K562 treated with DMSO at 1 percent for 12 hours (cell line): Measurements from ENCODE around the gene KRT13. TPM values are rescaled to one million over a fixed set of nuclear protein-coding genes. Genes with fewer than 3 reads are reported as not detected.

ENCODE experiments used
- total RNA-seq: library from RNA; unstranded; fragments of 300-600 nt; gene quantifications from 2 replicates; pipeline ENCODE4 v1.2.3, GENCODE V29; 2022; ENCODE audit not compliant: insufficient read depth

Gene KRT13
- not detected in 2 replicates for total RNA-seq

GRCh38 chr17:41505007-41505808 is at the start of gene KRT13:
TSS of gene KRT13 (minus strand) at chr17:41505612. CDS start at chr17:41505550, 62 bp downstream.

DNA sequence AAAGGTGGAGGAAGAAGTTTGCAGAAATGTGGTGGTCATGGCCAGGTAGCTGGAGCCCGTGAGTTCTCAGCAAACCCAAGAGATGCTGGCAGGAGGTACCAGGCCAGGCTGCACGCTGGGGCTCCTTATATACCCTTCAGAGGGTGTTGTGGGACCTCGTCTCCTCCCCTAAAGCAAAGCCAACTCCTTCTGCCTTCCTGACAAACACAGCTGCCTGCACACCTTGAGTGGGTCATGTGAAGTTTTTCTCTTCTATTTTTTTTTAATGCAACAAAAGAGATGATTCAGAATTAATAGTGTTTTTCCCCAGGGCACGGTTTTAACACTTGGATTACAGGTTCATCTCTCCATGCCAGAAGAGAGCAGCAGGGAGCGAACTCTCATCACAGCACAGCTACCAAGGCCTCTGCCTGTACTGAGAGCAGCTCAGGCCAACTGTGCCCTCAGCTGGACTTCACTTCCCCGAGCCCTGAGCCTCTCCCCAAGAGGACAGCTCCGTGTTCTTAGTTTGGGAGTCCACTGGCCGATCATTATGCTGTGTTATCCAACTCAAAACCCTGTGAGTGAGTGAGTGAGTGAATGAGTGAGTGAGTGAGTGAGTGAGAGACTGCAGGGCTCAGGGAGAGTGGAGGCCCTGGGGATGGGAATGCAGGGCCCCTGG is 13.5 kb upstream of the KRT13 start, which contains the start of gene KRT15:
Gene KRT15, minus strand, starts transcription at position 102 of the 661 bp plus-strand sequence. Its CDS starts 63 bp downstream, at position 39.

DNA sequence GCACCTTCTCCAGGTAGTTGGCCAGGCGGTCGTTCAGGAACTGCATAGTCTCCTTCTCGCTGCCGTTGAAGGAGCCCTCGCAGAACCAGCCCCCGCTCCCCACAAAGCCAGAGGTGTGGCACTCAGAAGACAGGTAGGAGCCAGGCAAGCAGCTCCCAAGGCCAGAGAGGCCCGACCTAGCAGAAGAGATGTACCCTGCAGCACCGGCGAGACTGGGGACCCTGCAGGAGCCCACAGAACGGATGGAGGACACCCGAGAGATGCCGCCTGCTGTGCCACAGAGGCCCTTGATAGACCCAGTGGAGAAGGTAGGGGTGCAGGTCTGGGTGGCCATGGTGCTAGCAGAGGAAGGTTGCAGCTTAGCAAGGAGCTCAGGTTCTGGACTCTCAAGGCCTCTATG is 15.9 kb downstream of the KRT13 start, which contains the start of gene KRT36:
Gene KRT36, minus strand, starts transcription at position 380 of the 400 bp plus-strand sequence. Its CDS starts 46 bp downstream, at position 334.

GRCh38 chr17:41481036-41481435 is 24.4 kb downstream of the KRT13 start, which contains the start of gene KRT35:
TSS of gene KRT35 (minus strand) at chr17:41481151. CDS start at chr17:41481097, 54 bp downstream.

GRCh38 chr17:41466988-41467387 is 38.4 kb downstream of the KRT13 start, which contains the start of gene KRT32:
TSS of gene KRT32 (minus strand) at chr17:41467386. CDS start at chr17:41467325, 61 bp downstream.

Other genes starting within 250 kb of the KRT13 start
- not detected in 2 replicates for gene KRTAP9-6, start 240.2 kb downstream of the KRT13 start, total RNA-seq
- not detected in 2 replicates for gene KRTAP9-7, start 229.9 kb downstream of the KRT13 start, total RNA-seq
- gene KRTAP29-1, start 202.8 kb downstream of the KRT13 start, total RNA-seq = not detected in 2 replicates
- not detected in 2 replicates for gene KRTAP16-1, start 196.3 kb downstream of the KRT13 start, total RNA-seq
- gene KRTAP17-1, start 189.9 kb downstream of the KRT13 start, total RNA-seq = not detected in 2 replicates
- gene KRT33A, start 154.8 kb downstream of the KRT13 start, total RNA-seq = not detected in 2 replicates
- gene KRT33B, start 135.8 kb downstream of the KRT13 start, total RNA-seq = not detected in 2 replicates
- not detected in 2 replicates for gene KRT34, start 123.3 kb downstream of the KRT13 start, total RNA-seq
- gene KRT31, start 108.0 kb downstream of the KRT13 start, total RNA-seq = not detected in 2 replicates
- not detected in 2 replicates for gene KRT37, start 81.0 kb downstream of the KRT13 start, total RNA-seq
- not detected in 2 replicates for gene KRT38, start 64.6 kb downstream of the KRT13 start, total RNA-seq
- gene KRT32, start 38.2 kb downstream of the KRT13 start, total RNA-seq = not detected in 2 replicates
- not detected in 2 replicates for gene KRT35, start 24.5 kb downstream of the KRT13 start, total RNA-seq
- gene KRT36, start 15.7 kb downstream of the KRT13 start, total RNA-seq = not detected in 2 replicates
- 0.81 TPM in 1 of 2 replicates, not detected in the other for gene KRT15, start 13.3 kb upstream of the KRT13 start, total RNA-seq
- 152 and 220 TPM in 2 replicates for gene KRT19, start 22.7 kb upstream of the KRT13 start, total RNA-seq
- gene KRT9, start 66.4 kb upstream of the KRT13 start, total RNA-seq = not detected in 2 replicates
- not detected in 2 replicates for gene KRT14, start 81.3 kb upstream of the KRT13 start, total RNA-seq
- gene KRT16, start 107.2 kb upstream of the KRT13 start, total RNA-seq = not detected in 2 replicates
- gene KRT17, start 119.0 kb upstream of the KRT13 start, total RNA-seq = not detected in 2 replicates
- 1,324 and 1,369 TPM in 2 replicates for gene EIF1, start 183.3 kb upstream of the KRT13 start, total RNA-seq
- not detected in 2 replicates for gene GAST, start 206.7 kb upstream of the KRT13 start, total RNA-seq
- gene HAP1, start 229.0 kb upstream of the KRT13 start, total RNA-seq = not detected in 2 replicates